MM.1S (cell line): ENCODE measurements around the gene XPO1.

Source experiments
- EZH2 ChIP-seq: fragments of 300-600 bp; sonication (generic); optimal IDR thresholded peaks from 2 replicates; pipeline ENCODE3; 2017; ENCODE audit warnings: low read depth, mild to moderate bottlenecking, antibody characterized with exemption, low read length, mixed read lengths
- EZH2phosphoT487 ChIP-seq: fragments of 300-600 bp; sonication (generic); IDR thresholded peaks from 2 replicates; pipeline ENCODE4 v1.6.1; 2018; ENCODE audit warnings: antibody characterized with exemption, low read length
- TF ChIP-seq, protein P1 (sequence below): fragments of 300-600 bp; sonication (generic); IDR thresholded peaks from 2 replicates; pipeline ENCODE4 v1.5.1; 2016; ENCODE audit warnings: antibody characterized with exemption, low read length, mixed read lengths

DNA sequence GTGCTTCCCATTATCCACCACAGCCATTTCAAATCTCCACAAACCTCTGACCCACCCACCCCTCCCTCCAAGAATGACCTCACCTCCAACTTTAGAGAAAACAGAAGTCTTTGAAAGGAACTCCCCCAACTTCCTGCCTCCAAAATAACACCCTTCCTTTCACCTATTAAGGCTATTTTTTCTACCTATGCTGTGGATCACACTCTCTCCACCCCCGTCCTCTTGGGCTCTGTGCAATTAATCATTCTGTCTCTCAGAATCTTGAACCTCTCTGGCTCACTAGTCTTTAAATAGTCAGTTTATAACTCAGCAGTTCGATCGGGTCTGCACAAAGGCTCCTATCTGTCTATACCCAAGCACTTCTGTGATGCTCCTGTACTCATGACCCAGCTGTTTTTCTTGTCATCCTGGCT, 37.3 kb upstream of the XPO1 start:
- TF ChIP-seq, protein P1, sequence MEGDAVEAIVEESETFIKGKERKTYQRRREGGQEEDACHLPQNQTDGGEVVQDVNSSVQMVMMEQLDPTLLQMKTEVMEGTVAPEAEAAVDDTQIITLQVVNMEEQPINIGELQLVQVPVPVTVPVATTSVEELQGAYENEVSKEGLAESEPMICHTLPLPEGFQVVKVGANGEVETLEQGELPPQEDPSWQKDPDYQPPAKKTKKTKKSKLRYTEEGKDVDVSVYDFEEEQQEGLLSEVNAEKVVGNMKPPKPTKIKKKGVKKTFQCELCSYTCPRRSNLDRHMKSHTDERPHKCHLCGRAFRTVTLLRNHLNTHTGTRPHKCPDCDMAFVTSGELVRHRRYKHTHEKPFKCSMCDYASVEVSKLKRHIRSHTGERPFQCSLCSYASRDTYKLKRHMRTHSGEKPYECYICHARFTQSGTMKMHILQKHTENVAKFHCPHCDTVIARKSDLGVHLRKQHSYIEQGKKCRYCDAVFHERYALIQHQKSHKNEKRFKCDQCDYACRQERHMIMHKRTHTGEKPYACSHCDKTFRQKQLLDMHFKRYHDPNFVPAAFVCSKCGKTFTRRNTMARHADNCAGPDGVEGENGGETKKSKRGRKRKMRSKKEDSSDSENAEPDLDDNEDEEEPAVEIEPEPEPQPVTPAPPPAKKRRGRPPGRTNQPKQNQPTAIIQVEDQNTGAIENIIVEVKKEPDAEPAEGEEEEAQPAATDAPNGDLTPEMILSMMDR: no peak
- TF ChIP-seq EZH2 (no peak), EZH2phosphoT487 (no peak)
